Neural progenitor cell (in vitro differentiated cells): ENCODE data around the gene KLK7. TPM values are rescaled to one million over a fixed set of nuclear protein-coding genes. Genes with fewer than 3 reads are reported as not detected.

Experiments used
- DNase-seq: peaks from one replicate; pipeline ENCODE4 v3.0.0-alpha.2; 2016; ENCODE audit warnings: low spot score
- H2AFZ ChIP-seq: fragments of 200-600 bp; sonication (generic); replicated peaks from 2 replicates; pipeline ENCODE4 v1.6.1; 2016; ENCODE audit warnings: antibody characterized with exemption
- H3F3A ChIP-seq: fragments of 200-600 bp; sonication (generic); 2 replicates; pipeline ENCODE4 v1.6.1; 2016; ENCODE audit warnings: antibody characterized with exemption, low read depth
- H3K27ac ChIP-seq: fragments of 200-600 bp; sonication (generic); 2 replicates; pipeline ENCODE4 v1.5.1; 2016; ENCODE audit warnings: mild to moderate bottlenecking
- H3K27me3 ChIP-seq: fragments of 200-600 bp; sonication (generic); 2 replicates; pipeline ENCODE4 v1.6.1; 2016; ENCODE audit warnings: mild to moderate bottlenecking, moderate library complexity
- H3K36me3 ChIP-seq: fragments of 200-600 bp; sonication (generic); 2 replicates; pipeline ENCODE4 v1.5.1; 2016
- H3K4me1 ChIP-seq: fragments of 200-600 bp; sonication (generic); 2 replicates; pipeline ENCODE4 v1.6.1; 2016; ENCODE audit warnings: mixed run types
- H3K4me2 ChIP-seq: fragments of 200-600 bp; sonication (generic); 2 replicates; pipeline ENCODE4 v1.6.1; 2016
- H3K4me3 ChIP-seq: fragments of 200-600 bp; sonication (generic); 2 replicates; pipeline ENCODE4 v1.5.1; 2016
- H3K79me2 ChIP-seq: fragments of 200-600 bp; sonication (generic); 2 replicates; pipeline ENCODE4 v1.6.1; 2016; ENCODE audit warnings: low read depth
- H3K9ac ChIP-seq: fragments of 200-600 bp; sonication (generic); 2 replicates; pipeline ENCODE4 v1.6.1; 2016
- H3K9me3 ChIP-seq: fragments of 200-600 bp; sonication (generic); 2 replicates; pipeline ENCODE4 v1.5.1; 2016; ENCODE audit warnings: low read depth
- H4K20me1 ChIP-seq: fragments of 200-600 bp; sonication (generic); 2 replicates; pipeline ENCODE4 v1.6.1; 2016; ENCODE audit warnings: low read depth
- H3K27ac Mint-ChIP-seq: 3 replicates; pipeline ENCODE4 v1.8.0; 2021; ENCODE audit warnings: mixed read lengths
- H3K27me3 Mint-ChIP-seq: 2 replicates; pipeline ENCODE4 v1.8.0; 2022; ENCODE audit warnings: low read depth, mild to moderate bottlenecking, inconsistent platforms, moderate library complexity, mixed read lengths; ENCODE audit not compliant: insufficient read depth
- H3K36me3 Mint-ChIP-seq: 3 replicates; pipeline ENCODE4 v1.8.0; 2021; ENCODE audit warnings: mixed read lengths
- H3K4me1 Mint-ChIP-seq: 3 replicates; pipeline ENCODE4 v1.8.0; 2021; ENCODE audit warnings: mixed read lengths
- H3K4me3 Mint-ChIP-seq: 3 replicates; pipeline ENCODE4 v1.8.0; 2021; ENCODE audit warnings: mild to moderate bottlenecking, moderate library complexity, mixed read lengths
- H3K9me3 Mint-ChIP-seq: 3 replicates; pipeline ENCODE4 v1.8.0; 2020; ENCODE audit warnings: mixed read lengths
- EZH2 ChIP-seq: fragments of 200-600 bp; sonication (generic); IDR thresholded peaks from 2 replicates; pipeline ENCODE4 v1.6.1; 2017; ENCODE audit warnings: antibody characterized with exemption, mild to moderate bottlenecking, moderate library complexity
- EZH2phosphoT487 ChIP-seq: fragments of 200-600 bp; sonication (generic); IDR thresholded peaks from 2 replicates; pipeline ENCODE4 v1.6.1; 2017; ENCODE audit warnings: antibody characterized with exemption
- total RNA-seq: library from RNA; depleted of rRNA; stranded (reverse); fragments of >200 nt; gene quantifications from 2 replicates; pipeline ENCODE4 v1.2.3, GENCODE V29; 2015; ENCODE audit warnings: low replicate concordance
- TF ChIP-seq, protein P1 (sequence below): fragments of 200-600 bp; sonication (generic); IDR thresholded peaks from 2 replicates; pipeline ENCODE4 v1.5.1; 2017; ENCODE audit warnings: antibody characterized with exemption, mild to moderate bottlenecking

KLK7 gene
- total RNA-seq, 1 donor from 2014 or later, result 0.36 TPM

DNA sequence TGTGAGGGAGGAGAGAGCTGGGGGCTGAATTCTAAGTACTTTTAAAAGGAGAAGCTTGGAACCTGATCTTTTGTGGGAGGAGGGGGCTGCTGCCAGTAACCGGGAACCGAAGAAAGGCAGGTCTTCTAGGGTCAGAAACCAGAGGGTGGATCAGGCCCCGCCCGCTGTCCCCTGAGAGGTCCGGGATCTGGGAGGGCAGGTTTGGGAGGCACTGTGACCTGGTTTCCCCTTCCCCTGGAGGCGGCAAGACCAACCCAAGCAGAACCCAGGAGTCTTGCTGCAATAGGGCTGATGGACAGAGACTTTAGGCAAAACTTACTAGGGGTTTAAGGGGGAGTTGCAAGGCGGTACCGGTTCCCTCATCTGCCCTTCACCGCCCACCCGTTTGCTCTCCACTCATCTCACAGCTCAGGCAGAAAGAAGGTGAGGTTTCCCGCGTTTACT is 18.4 kb upstream of the KLK7 start:
- no peaks in the 10 kb centered on the region for H3K79me2 ChIP-seq
- Mint-ChIP-seq H3K4me1 (peaks cover 17% of the 10 kb centered on the region), H3K27me3 (peaks cover 19% of the 10 kb centered on the region), H3K9me3 (no peaks in the 10 kb centered on the region), H3K36me3 (no peaks in the 10 kb centered on the region), H3K27ac (no peak overlapping the region), H3K4me3 (no peak overlapping the region)
- no peak overlapping the region for H3K27ac ChIP-seq
- TF ChIP-seq, protein P1, sequence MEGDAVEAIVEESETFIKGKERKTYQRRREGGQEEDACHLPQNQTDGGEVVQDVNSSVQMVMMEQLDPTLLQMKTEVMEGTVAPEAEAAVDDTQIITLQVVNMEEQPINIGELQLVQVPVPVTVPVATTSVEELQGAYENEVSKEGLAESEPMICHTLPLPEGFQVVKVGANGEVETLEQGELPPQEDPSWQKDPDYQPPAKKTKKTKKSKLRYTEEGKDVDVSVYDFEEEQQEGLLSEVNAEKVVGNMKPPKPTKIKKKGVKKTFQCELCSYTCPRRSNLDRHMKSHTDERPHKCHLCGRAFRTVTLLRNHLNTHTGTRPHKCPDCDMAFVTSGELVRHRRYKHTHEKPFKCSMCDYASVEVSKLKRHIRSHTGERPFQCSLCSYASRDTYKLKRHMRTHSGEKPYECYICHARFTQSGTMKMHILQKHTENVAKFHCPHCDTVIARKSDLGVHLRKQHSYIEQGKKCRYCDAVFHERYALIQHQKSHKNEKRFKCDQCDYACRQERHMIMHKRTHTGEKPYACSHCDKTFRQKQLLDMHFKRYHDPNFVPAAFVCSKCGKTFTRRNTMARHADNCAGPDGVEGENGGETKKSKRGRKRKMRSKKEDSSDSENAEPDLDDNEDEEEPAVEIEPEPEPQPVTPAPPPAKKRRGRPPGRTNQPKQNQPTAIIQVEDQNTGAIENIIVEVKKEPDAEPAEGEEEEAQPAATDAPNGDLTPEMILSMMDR, result no peak
- TF ChIP-seq EZH2, result no peak
- TF ChIP-seq EZH2phosphoT487, result no peak
- H2AFZ ChIP-seq, result peak overlapping the region; percentile 34
- H3K4me3 ChIP-seq, result peak overlapping the region; percentile 2
- no peak for DNase-seq
- H4K20me1 ChIP-seq, result no peaks in the 10 kb centered on the region
- peaks cover 11% of the 10 kb centered on the region for H3K4me1 ChIP-seq
- H3K9ac ChIP-seq, result no peak overlapping the region
- H3K4me2 ChIP-seq, result peak overlapping the region; percentile 47
- no peaks in the 10 kb centered on the region for H3F3A ChIP-seq
- peaks cover 27% of the 10 kb centered on the region for H3K27me3 ChIP-seq
- no peaks in the 10 kb centered on the region for H3K36me3 ChIP-seq
- H3K9me3 ChIP-seq, result no peaks in the 10 kb centered on the region

DNA sequence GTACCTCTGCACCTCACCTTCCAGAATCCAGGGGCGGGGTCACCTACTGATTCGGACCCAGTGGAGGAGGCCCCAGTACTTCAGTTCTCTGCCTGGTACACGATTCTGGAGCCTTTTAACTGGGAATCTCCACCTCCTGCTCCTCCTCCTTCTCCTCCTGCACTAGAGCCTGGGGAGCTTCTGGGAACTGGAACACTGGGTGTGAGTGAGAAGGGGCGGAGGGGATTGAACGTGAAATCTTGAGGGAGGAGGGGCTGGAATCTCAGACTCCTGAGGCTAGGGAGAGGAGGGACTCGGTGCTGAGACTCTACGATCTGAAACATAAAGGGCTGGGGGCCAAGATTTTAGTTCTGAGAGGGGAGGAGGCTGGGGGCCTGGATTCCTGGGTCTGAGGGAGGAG is 17.8 kb upstream of the KLK7 start, which contains the start of gene KLK8:
TSS of gene KLK8 (minus strand) at position 90 of the 400 bp plus-strand sequence. CDS start 437 bp downstream, outside the sequence.
- no peaks in the 10 kb centered on the region for H3K36me3 Mint-ChIP-seq
- no peaks in the 10 kb centered on the region for H3K9me3 ChIP-seq
- peaks cover 19% of the 10 kb centered on the region for H3K27me3 Mint-ChIP-seq
- peak within 1 kb of the TSS; percentile 45 for H2AFZ ChIP-seq
- peak within 1 kb of the TSS; percentile 2 for H3K4me3 ChIP-seq
- peak within 1 kb of the TSS; percentile 47 for H3K4me2 ChIP-seq
- no peaks in the 10 kb centered on the region for H4K20me1 ChIP-seq
- no peaks in the 10 kb centered on the region for H3K79me2 ChIP-seq
- no peaks in the 10 kb centered on the region for H3K36me3 ChIP-seq
- H3K27ac ChIP-seq, result no peak within 1 kb of the TSS
- peaks cover 11% of the 10 kb centered on the region for H3K4me1 ChIP-seq
- no peak within 1 kb of the TSS for H3K9ac ChIP-seq
- H3K9me3 Mint-ChIP-seq, result no peaks in the 10 kb centered on the region
- peaks cover 24% of the 10 kb centered on the region for H3K27me3 ChIP-seq
- no peak for DNase-seq
- peak within 1 kb of the TSS; percentile 53 for H3K27ac Mint-ChIP-seq
- H3K4me1 Mint-ChIP-seq, result peaks cover 17% of the 10 kb centered on the region
- no peak within 1 kb of the TSS for H3K4me3 Mint-ChIP-seq
- no peaks in the 10 kb centered on the region for H3F3A ChIP-seq
- TF ChIP-seq, protein P1, result no peak
- TF ChIP-seq EZH2phosphoT487 (no peak), EZH2 (no peak)

DNA sequence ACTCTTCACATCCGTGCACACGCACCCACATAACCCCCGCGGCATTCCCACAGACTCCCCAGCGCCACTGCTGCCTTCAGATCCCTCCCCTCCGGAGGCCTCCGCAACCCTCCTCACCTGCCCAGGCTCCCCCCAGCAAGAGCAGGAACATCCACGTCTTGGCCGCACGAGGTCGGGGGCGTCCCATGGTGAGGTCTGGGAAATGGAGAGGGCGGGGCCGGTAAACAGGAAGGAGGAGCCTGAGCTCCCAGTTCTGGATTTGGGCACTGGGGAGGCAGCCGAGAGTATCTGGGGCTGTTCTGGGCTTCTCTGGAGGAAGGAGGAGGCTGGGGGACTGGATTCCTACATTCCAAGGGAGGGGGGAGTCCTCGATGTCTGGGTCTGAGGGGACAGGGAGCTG is 17.3 kb upstream of the KLK7 start:
- Histone ChIP-seq H3K79me2 (no peaks in the 10 kb centered on the region), H3F3A (no peaks in the 10 kb centered on the region), H3K9ac (no peak overlapping the region), H4K20me1 (no peaks in the 10 kb centered on the region), H3K27ac (no peak overlapping the region), H3K4me2 (no peak overlapping the region), H3K4me1 (peaks cover 11% of the 10 kb centered on the region), H3K4me3 (no peak overlapping the region), H3K36me3 (no peaks in the 10 kb centered on the region), H3K9me3 (no peaks in the 10 kb centered on the region), H3K27me3 (peaks cover 19% of the 10 kb centered on the region), H2AFZ (peak overlapping the region; percentile 45)
- no peaks in the 10 kb centered on the region for H3K9me3 Mint-ChIP-seq
- H3K27me3 Mint-ChIP-seq, result peaks cover 17% of the 10 kb centered on the region
- H3K27ac Mint-ChIP-seq, result no peak overlapping the region
- no peak overlapping the region for H3K4me3 Mint-ChIP-seq
- peaks cover 17% of the 10 kb centered on the region for H3K4me1 Mint-ChIP-seq
- TF ChIP-seq EZH2phosphoT487, result no peak
- TF ChIP-seq, protein P1, result no peak
- TF ChIP-seq EZH2, result no peak
- DNase-seq, result peak; percentile 44
- H3K36me3 Mint-ChIP-seq, result no peaks in the 10 kb centered on the region
